B cell (primary cell): ENCODE measurements around the gene CASP9. TPM values are rescaled to one million over a fixed set of nuclear protein-coding genes. Genes with fewer than 3 reads are reported as not detected.

Experiments
- ATAC-seq: fragments of 200-7000 bp; cut with Tn5 transposase; one replicate; pipeline ENCODE4 v1.10.0; 2021; ENCODE audit warnings: low read depth, mild to moderate bottlenecking, moderate number of reproducible peaks, moderate library complexity
- CTCF ChIA-PET: fragments of 350-600 bp; sonication (Branson Sonifier 250); formaldehyde crosslinking; loops from one replicate; lab custom pipeline; 2021; ENCODE audit warnings: antibody characterized with exemption, inconsistent platforms; lab: Charles Lee
- POLR2A ChIA-PET: fragments of 350-600 bp; sonication (Branson Sonifier 250); formaldehyde crosslinking; loops from one replicate; lab custom pipeline; 2021; ENCODE audit warnings: antibody characterized with exemption; lab: Charles Lee
- DNase-seq: peaks from one replicate; pipeline ENCODE4 v3.0.0; 2013
- H2AFZ ChIP-seq: 2 replicates; pipeline ENCODE4 v1.6.1; 2012; ENCODE audit warnings: mild to moderate bottlenecking, low read depth, low read length; ENCODE audit not compliant: insufficient read depth, poor library complexity, severe bottlenecking
- H3K27ac ChIP-seq, 2 donors: 1 replicate in 1 of 2; 2 replicates in 1 of 2; pipeline ENCODE4 v1.5.1; 2012 to 2013; ENCODE audit warnings: low read length in 2 of 2, mild to moderate bottlenecking in 2 of 2, moderate library complexity in 1 of 2
- H3K27me3 ChIP-seq, 4 experiments: fragments of 200-600 bp in 1 of 4; sonication (generic) in 1 of 4; replicated peaks in 1 of 4; 1 replicate in 2 of 4; 2 replicates in 2 of 4; pipeline versions ENCODE4 v1.6.1 to v1.7.0; 2013 to 2016; ENCODE audit warnings: low read length in 3 of 4, mild to moderate bottlenecking in 2 of 4, mixed read lengths in 1 of 4, moderate library complexity in 1 of 4; ENCODE audit not compliant: insufficient read depth in 4 of 4, control insufficient read depth in 3 of 4; ENCODE audit errors: control extremely low read depth in 1 of 4
- H3K36me3 ChIP-seq, 2 experiments: replicated peaks in 1 of 2; 1 replicate in 1 of 2; 2 replicates in 1 of 2; pipeline versions ENCODE4 v1.6.1 to v1.7.1; 2013; ENCODE audit warnings: low read length in 1 of 2; ENCODE audit not compliant: insufficient read depth in 2 of 2, control insufficient read depth in 1 of 2; ENCODE audit errors: control extremely low read depth in 1 of 2, extremely low read depth in 1 of 2
- H3K4me1 ChIP-seq, 2 donors: fragments of 200-600 bp in 1 of 2; sonication (generic) in 1 of 2; 1 replicate in 1 of 2; 2 replicates in 1 of 2; pipeline versions ENCODE4 v1.5.1 to v1.6.1; 2013 to 2017; ENCODE audit warnings: low read length in 2 of 2; ENCODE audit not compliant: control insufficient read depth in 2 of 2, insufficient read depth in 2 of 2
- H3K4me2 ChIP-seq: replicated peaks from 2 replicates; pipeline ENCODE3; 2012; ENCODE audit warnings: mild to moderate bottlenecking, low read depth, low read length; ENCODE audit not compliant: poor library complexity, severe bottlenecking
- H3K4me3 ChIP-seq, 5 experiments: fragments of 200-600 bp in 1 of 5; sonication (generic) in 1 of 5; 1 replicate in 3 of 5; 2 replicates in 2 of 5; pipeline versions ENCODE4 v1.5.1 to v1.7.0; 2011 to 2016; ENCODE audit warnings: low read length in 4 of 5, mild to moderate bottlenecking in 4 of 5, low read depth in 2 of 5, control low read depth in 1 of 5, moderate library complexity in 1 of 5; ENCODE audit not compliant: insufficient read depth in 1 of 5; ENCODE audit errors: control extremely low read depth in 1 of 5, extremely low read depth in 1 of 5
- H3K79me2 ChIP-seq: fragments of 200-600 bp; sonication (generic); one replicate; pipeline ENCODE4 v1.6.0; 2016; ENCODE audit warnings: low read length; ENCODE audit not compliant: control insufficient read depth, insufficient read depth
- H3K9ac ChIP-seq: fragments of 200-600 bp; sonication (generic); 2 replicates; pipeline ENCODE4 v1.6.1; 2017; ENCODE audit warnings: mild to moderate bottlenecking, low read length, moderate library complexity
- H3K9me3 ChIP-seq, 3 donors: one replicate each; pipeline versions ENCODE4 v1.6.1 to v1.7.1; 2013; ENCODE audit warnings: low read length in 2 of 3; ENCODE audit not compliant: control insufficient read depth in 2 of 3, insufficient read depth in 1 of 3; ENCODE audit errors: control extremely low read depth in 1 of 3
- H4K20me1 ChIP-seq: 2 replicates; pipeline ENCODE4 v1.6.0; 2012; ENCODE audit warnings: mild to moderate bottlenecking, low read length; ENCODE audit not compliant: insufficient read depth, control insufficient read depth, poor library complexity, severe bottlenecking
- H3K27ac Mint-ChIP-seq: one replicate; pipeline ENCODE4 v1.8.0; 2021; ENCODE audit warnings: mixed read lengths
- H3K27me3 Mint-ChIP-seq: one replicate; pipeline ENCODE4 v1.8.0; 2021; ENCODE audit warnings: mixed read lengths
- H3K4me1 Mint-ChIP-seq: one replicate; pipeline ENCODE4 v1.8.0; 2021; ENCODE audit warnings: mixed read lengths
- H3K4me3 Mint-ChIP-seq: one replicate; pipeline ENCODE4 v1.8.0; 2021; ENCODE audit warnings: mixed read lengths
- H3K9me3 Mint-ChIP-seq: one replicate; pipeline ENCODE4 v1.8.0; 2022; ENCODE audit warnings: mixed read lengths; ENCODE audit not compliant: insufficient read depth
- EZH2 ChIP-seq: IDR thresholded peaks from 2 replicates; pipeline ENCODE4 v1.6.1; 2012; ENCODE audit warnings: borderline replicate concordance, low read depth, mild to moderate bottlenecking, moderate library complexity, low read length; ENCODE audit not compliant: insufficient read depth, poor library complexity, severe bottlenecking
- WGBS: methylation state at CpG from one replicate; pipeline ENCODE4 v1.1.5; 2013; ENCODE audit warnings: missing lambda C conversion rate; ENCODE audit not compliant: insufficient coverage; 5-methylcytosine and 5-hydroxymethylcytosine counted together
- intact Hi-C: fragments of 100-400 bp; cut with micrococcal nuclease; formaldehyde crosslinking; loops from one replicate; pipeline ENCODE4 v1.10.0; 2022
- polyA plus RNA-seq: library from polyadenylated mRNA; depleted of rRNA; stranded (reverse); fragments of >200 nt; gene quantifications from 2 replicates; pipeline ENCODE4 v1.2.3, GENCODE V29; 2012
- total RNA-seq, 2 donors: library from RNA; stranded (reverse); fragments of 120-200 nt in 1 of 2; gene quantifications; 1 replicate in 1 of 2; 2 replicates in 1 of 2; pipeline versions ENCODE4 v1.2.3 to v1.2.4, GENCODE V29; 2013 to 2022
- TF ChIP-seq, protein P1 (sequence below): fragments of 200-600 bp; IDR thresholded peaks from one replicate; pipeline ENCODE4 v1.8.0; 2022; ENCODE audit warnings: antibody characterized with exemption, mild to moderate bottlenecking

CASP9 gene
- total and polyA plus RNA-seq, 2 donors (not counting 1 experiment from before 2014, with no cell fraction given) = 16.8 to 22.9 TPM

DNA sequence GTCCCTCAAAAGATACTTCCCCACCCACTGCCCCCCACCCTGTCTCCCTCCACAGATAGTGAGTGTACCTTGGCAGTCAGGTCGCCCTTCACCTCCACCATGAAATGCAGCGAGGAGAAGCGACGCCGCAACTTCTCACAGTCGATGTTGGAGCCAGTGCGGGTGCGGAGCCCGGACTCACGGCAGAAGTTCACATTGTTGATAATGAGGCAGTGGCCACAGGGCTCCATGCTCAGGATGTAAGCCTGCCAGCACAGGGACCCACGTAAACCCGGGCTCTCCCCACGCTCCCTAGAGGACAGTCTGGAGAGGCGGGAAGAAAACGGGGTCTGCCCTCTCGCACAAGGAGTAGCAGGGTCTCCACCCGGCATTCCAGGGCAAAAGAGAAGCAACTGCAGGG is 17.2 kb downstream of the CASP9 start:
- Histone ChIP-seq H3K4me2 (no peak overlapping the region), H3K4me1 (no peaks in the 10 kb centered on the region), H3K27me3 (no peaks in the 10 kb centered on the region), H3K9me3 (no peaks in the 10 kb centered on the region), H3K27ac (no peak overlapping the region), H3K9ac (no peak overlapping the region), H4K20me1 (no peaks in the 10 kb centered on the region), H3K36me3 (peaks cover 0 to 40% of the 10 kb centered on the region in 2 experiments), H2AFZ (no peak overlapping the region), H3K4me3 (no peak overlapping the region), H3K79me2 (peaks cover 10% of the 10 kb centered on the region)
- Mint-ChIP-seq H3K4me1 (peaks cover 11% of the 10 kb centered on the region), H3K4me3 (no peak overlapping the region), H3K27ac (no peak overlapping the region), H3K9me3 (no peaks in the 10 kb centered on the region), H3K27me3 (no peaks in the 10 kb centered on the region)
- intact Hi-C loops = no loop called here
- TF ChIP-seq, protein P1, sequence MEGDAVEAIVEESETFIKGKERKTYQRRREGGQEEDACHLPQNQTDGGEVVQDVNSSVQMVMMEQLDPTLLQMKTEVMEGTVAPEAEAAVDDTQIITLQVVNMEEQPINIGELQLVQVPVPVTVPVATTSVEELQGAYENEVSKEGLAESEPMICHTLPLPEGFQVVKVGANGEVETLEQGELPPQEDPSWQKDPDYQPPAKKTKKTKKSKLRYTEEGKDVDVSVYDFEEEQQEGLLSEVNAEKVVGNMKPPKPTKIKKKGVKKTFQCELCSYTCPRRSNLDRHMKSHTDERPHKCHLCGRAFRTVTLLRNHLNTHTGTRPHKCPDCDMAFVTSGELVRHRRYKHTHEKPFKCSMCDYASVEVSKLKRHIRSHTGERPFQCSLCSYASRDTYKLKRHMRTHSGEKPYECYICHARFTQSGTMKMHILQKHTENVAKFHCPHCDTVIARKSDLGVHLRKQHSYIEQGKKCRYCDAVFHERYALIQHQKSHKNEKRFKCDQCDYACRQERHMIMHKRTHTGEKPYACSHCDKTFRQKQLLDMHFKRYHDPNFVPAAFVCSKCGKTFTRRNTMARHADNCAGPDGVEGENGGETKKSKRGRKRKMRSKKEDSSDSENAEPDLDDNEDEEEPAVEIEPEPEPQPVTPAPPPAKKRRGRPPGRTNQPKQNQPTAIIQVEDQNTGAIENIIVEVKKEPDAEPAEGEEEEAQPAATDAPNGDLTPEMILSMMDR = no peak
- TF ChIP-seq EZH2 = no peak
- ATAC-seq = no peak
- DNase-seq = no peak
- CTCF ChIA-PET = no interaction called here
- POLR2A ChIA-PET = no interaction called here
- 98% methylated on average over 14 of the region's 17 CpGs for WGBS

DNA sequence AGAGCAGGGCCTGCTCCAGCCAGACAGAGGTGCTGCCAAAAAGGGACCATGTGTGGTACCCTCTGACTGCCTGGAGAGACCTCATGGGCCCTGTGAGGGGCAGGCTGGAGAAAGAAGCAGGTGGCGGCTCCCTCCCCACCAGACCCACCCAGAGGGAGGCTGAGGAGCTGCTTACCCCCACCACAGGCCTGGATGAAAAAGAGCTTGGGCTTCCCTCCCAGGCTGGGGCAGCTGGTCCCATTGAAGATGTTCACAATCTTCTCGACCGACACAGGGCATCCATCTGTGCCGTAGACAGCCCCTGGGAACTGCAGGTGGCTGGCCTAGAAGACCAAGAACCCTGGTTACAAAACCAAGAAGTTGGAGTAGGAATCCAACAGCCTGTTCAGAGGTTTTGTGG is 19.6 kb downstream of the CASP9 start:
- ChIA-PET POLR2A (interaction anchor here (0.6 kb wide), 1 partner anchor 138 kb away, joined by 3 read pairs; no protein-coding TSS in a partner anchor), CTCF (no interaction called here)
- no peaks in the 10 kb centered on the region for H3K9me3 Mint-ChIP-seq
- DNase-seq (no peak), ATAC-seq (no peak)
- H3K4me3 Mint-ChIP-seq = no peak overlapping the region
- no peaks in the 10 kb centered on the region for H3K4me1 ChIP-seq
- peaks cover 0 to 44% of the 10 kb centered on the region in 2 experiments for H3K36me3 ChIP-seq
- H3K79me2 ChIP-seq = peaks cover 4% of the 10 kb centered on the region
- H3K4me2 ChIP-seq = no peak overlapping the region
- H2AFZ ChIP-seq = no peak overlapping the region
- no peaks in the 10 kb centered on the region for H3K9me3 ChIP-seq
- 100% methylated on average over 3 of the region's 4 CpGs for WGBS
- no peaks in the 10 kb centered on the region for H3K27me3 Mint-ChIP-seq
- H3K4me3 ChIP-seq = no peak overlapping the region
- no peak overlapping the region for H3K27ac Mint-ChIP-seq
- no peaks in the 10 kb centered on the region for H3K27me3 ChIP-seq
- H3K9ac ChIP-seq = no peak overlapping the region
- intact Hi-C loops = no loop called here
- TF ChIP-seq, protein P1 = no peak
- no peak for TF ChIP-seq EZH2
- H4K20me1 ChIP-seq = no peaks in the 10 kb centered on the region
- H3K4me1 Mint-ChIP-seq = peaks cover 8% of the 10 kb centered on the region
- H3K27ac ChIP-seq = no peak overlapping the region
